Liver (tissue), 9 donors: ENCODE measurements around the gene SLC25A39. TPM values are rescaled to one million over a fixed set of nuclear protein-coding genes. Genes with fewer than 3 reads are reported as not detected.

ENCODE experiments used
- DNase-seq: peaks from one replicate; pipeline ENCODE4 v3.0.0-alpha.2; 2017; ENCODE audit warnings: low spot score
- H3K27ac ChIP-seq, 2 donors: one replicate each; pipeline ENCODE4 v1.7.0; 2013; ENCODE audit warnings: inconsistent platforms in 2 of 2, low read length in 2 of 2, control low read depth in 1 of 2, low read depth in 1 of 2, mild to moderate bottlenecking in 1 of 2
- H3K27me3 ChIP-seq, 4 donors: one replicate each; pipeline versions ENCODE4 v1.6.1 to v1.7.0; 2013; ENCODE audit warnings: low read length in 3 of 4, inconsistent platforms in 1 of 4, mild to moderate bottlenecking in 1 of 4, moderate library complexity in 1 of 4; ENCODE audit not compliant: control insufficient read depth in 4 of 4, insufficient read depth in 4 of 4
- H3K36me3 ChIP-seq, 4 donors: one replicate each; pipeline versions ENCODE4 v1.6.1 to v1.7.0; 2013; ENCODE audit warnings: low read length in 3 of 4, mild to moderate bottlenecking in 3 of 4, low read depth in 1 of 4, moderate library complexity in 1 of 4; ENCODE audit not compliant: control insufficient read depth in 4 of 4, insufficient read depth in 3 of 4
- H3K4me1 ChIP-seq, 4 donors: one replicate each; pipeline versions ENCODE4 v1.6.1 to v1.7.0; 2013; ENCODE audit warnings: low read length in 3 of 4, mild to moderate bottlenecking in 3 of 4, moderate library complexity in 1 of 4; ENCODE audit not compliant: control insufficient read depth in 4 of 4, insufficient read depth in 4 of 4
- H3K4me3 ChIP-seq, 3 donors: one replicate each; pipeline versions ENCODE4 v1.6.1 to v1.7.0; 2013; ENCODE audit warnings: low read length in 3 of 3, control low read depth in 1 of 3, low read depth in 1 of 3, mild to moderate bottlenecking in 1 of 3
- H3K9ac ChIP-seq, 2 donors: one replicate each; pipeline ENCODE4 v1.7.0; 2013; ENCODE audit warnings: low read length in 2 of 2, mild to moderate bottlenecking in 2 of 2, moderate library complexity in 2 of 2, control low read depth in 1 of 2, low read depth in 1 of 2
- H3K9me3 ChIP-seq, 4 donors: one replicate each; pipeline versions ENCODE4 v1.6.1 to v1.7.0; 2013; ENCODE audit warnings: low read length in 3 of 4; ENCODE audit not compliant: control insufficient read depth in 4 of 4
- FOXA1 ChIP-seq: IDR thresholded peaks from 2 replicates; pipeline ENCODE4 v1.6.1; 2016; ENCODE audit warnings: antibody characterized with exemption
- GABPA ChIP-seq, 2 donors: IDR thresholded peaks in 1 of 2; conservative IDR thresholded peaks in 1 of 2; 2 replicates each; pipeline ENCODE4 v1.6.1; 2016; ENCODE audit warnings: antibody characterized with exemption in 2 of 2, mild to moderate bottlenecking in 1 of 2, moderate library complexity in 1 of 2
- HNF4G ChIP-seq: IDR thresholded peaks from 2 replicates; pipeline ENCODE4 v1.6.1; 2016; ENCODE audit warnings: antibody characterized with exemption
- JUND ChIP-seq, 2 donors: IDR thresholded peaks; 2 replicates each; pipeline ENCODE4 v1.6.1; 2016; ENCODE audit warnings: antibody characterized with exemption in 2 of 2
- MAX ChIP-seq: IDR thresholded peaks from 2 replicates; pipeline ENCODE4 v1.6.1; 2016; ENCODE audit warnings: antibody characterized with exemption
- RAD21 ChIP-seq, 2 donors: IDR thresholded peaks; 2 replicates each; pipeline ENCODE4 v1.6.1; 2016; ENCODE audit warnings: antibody characterized with exemption in 2 of 2, mild to moderate bottlenecking in 2 of 2
- RXRA ChIP-seq, 2 donors: IDR thresholded peaks; 2 replicates each; pipeline ENCODE4 v1.6.1; 2017 to 2018; ENCODE audit warnings: antibody characterized with exemption in 2 of 2, mild to moderate bottlenecking in 1 of 2
- SP1 ChIP-seq: IDR thresholded peaks from 2 replicates; pipeline ENCODE4 v1.6.1; 2018; ENCODE audit warnings: antibody characterized with exemption, mild to moderate bottlenecking
- TAF1 ChIP-seq: conservative IDR thresholded peaks from 2 replicates; pipeline ENCODE4 v1.6.1; 2016; ENCODE audit warnings: antibody characterized with exemption, mild to moderate bottlenecking
- YY1 ChIP-seq: IDR thresholded peaks from 2 replicates; pipeline ENCODE4 v1.6.1; 2016; ENCODE audit warnings: antibody characterized with exemption, mild to moderate bottlenecking
- ZBTB33 ChIP-seq: IDR thresholded peaks from 2 replicates; pipeline ENCODE4 v1.6.1; 2016; ENCODE audit warnings: antibody characterized with exemption
- WGBS: extraction: QIAGEN DNeasy Blood & Tissue Kit; methylation state at CpG from one replicate; pipeline ENCODE4 v1.1.7; 2013; 5-methylcytosine and 5-hydroxymethylcytosine counted together
- polyA plus RNA-seq, 2 donors: library from polyadenylated mRNA; stranded (reverse) in 1 of 2; unstranded in 1 of 2; fragments of 200-250 nt in 1 of 2; fragments of >200 nt in 1 of 2; fragmentation: Nextera tagmentation in 1 of 2; extraction: Ambion mirVana in 1 of 2; gene quantifications; one replicate each; pipeline versions ENCODE4 v1.2.1 to v1.2.3, GENCODE V29; 2013 to 2015
- total RNA-seq, 2 donors: library from RNA; depleted of rRNA; stranded (reverse); fragments of >200 nt; gene quantifications; one replicate each; pipeline ENCODE4 v1.2.3, GENCODE V29; 2014
- TF ChIP-seq, protein P1 (sequence below): IDR thresholded peaks from 2 replicates; pipeline ENCODE4 v1.6.1; 2016; ENCODE audit warnings: antibody characterized with exemption
- TF ChIP-seq, protein P2 (sequence below): fragments of 150-350 bp; IDR thresholded peaks from 2 replicates; pipeline ENCODE4 v1.5.1; 2017; ENCODE audit warnings: improper control_type of control experiment, low read depth, low read length; ENCODE audit not compliant: missing input control
- donor health status: healthy.
- donor health status: healthy.
- donor health status: healthy.
- donor health status: healthy.
- donor health status: healthy.

Gene SLC25A39
- total and polyA plus RNA-seq, 4 donors, result 62.0 to 395 (median 83.8) TPM

- H3K9me3 ChIP-seq, result no peaks in the 10 kb centered on the region
- peaks cover 0 to 11% (median 5%) of the 10 kb centered on the region in 4 donors for H3K4me1 ChIP-seq
- peaks cover 0 to 6% (median 3%) of the 10 kb centered on the region in 4 donors for H3K27me3 ChIP-seq
- peaks cover 2 to 28% (median 10%) of the 10 kb centered on the region in 4 donors for H3K36me3 ChIP-seq
- peak; percentile 37 for DNase-seq
- WGBS, result 85% methylated on average over 15 of the region's 15 CpGs
- H3K27ac ChIP-seq, result no peak overlapping the region
- TF ChIP-seq GABPA (IDR thresholded peaks at IDR 0.05 in 1 of 2, conservative IDR thresholded peaks at IDR 0.05 in 1 of 2) (no peak), TAF1 (no peak), MAX (no peak), FOXA1 (no peak), JUND (IDR thresholded peaks at IDR 0.05) (no peak), RAD21 (IDR thresholded peaks at IDR 0.05) (no peak), HNF4G (no peak)
- TF ChIP-seq, protein P1, sequence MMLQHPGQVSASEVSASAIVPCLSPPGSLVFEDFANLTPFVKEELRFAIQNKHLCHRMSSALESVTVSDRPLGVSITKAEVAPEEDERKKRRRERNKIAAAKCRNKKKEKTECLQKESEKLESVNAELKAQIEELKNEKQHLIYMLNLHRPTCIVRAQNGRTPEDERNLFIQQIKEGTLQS, result no peak
- no peak overlapping the region for H3K4me3 ChIP-seq
- no peak overlapping the region for H3K9ac ChIP-seq
Measured at GRCh38 chr17:44318077-44318892, 6.3 kb downstream of the SLC25A39 start.

- peaks cover 0 to 6% (median 2%) of the 10 kb centered on the region in 4 donors for H3K4me1 ChIP-seq
- TF ChIP-seq ZBTB33, result no peak
- TF ChIP-seq SP1, result no peak
- TF ChIP-seq YY1, result no peak
- TF ChIP-seq HNF4G, result no peak
- TF ChIP-seq, protein P2, sequence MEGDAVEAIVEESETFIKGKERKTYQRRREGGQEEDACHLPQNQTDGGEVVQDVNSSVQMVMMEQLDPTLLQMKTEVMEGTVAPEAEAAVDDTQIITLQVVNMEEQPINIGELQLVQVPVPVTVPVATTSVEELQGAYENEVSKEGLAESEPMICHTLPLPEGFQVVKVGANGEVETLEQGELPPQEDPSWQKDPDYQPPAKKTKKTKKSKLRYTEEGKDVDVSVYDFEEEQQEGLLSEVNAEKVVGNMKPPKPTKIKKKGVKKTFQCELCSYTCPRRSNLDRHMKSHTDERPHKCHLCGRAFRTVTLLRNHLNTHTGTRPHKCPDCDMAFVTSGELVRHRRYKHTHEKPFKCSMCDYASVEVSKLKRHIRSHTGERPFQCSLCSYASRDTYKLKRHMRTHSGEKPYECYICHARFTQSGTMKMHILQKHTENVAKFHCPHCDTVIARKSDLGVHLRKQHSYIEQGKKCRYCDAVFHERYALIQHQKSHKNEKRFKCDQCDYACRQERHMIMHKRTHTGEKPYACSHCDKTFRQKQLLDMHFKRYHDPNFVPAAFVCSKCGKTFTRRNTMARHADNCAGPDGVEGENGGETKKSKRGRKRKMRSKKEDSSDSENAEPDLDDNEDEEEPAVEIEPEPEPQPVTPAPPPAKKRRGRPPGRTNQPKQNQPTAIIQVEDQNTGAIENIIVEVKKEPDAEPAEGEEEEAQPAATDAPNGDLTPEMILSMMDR, result no peak
- TF ChIP-seq RAD21 (IDR thresholded peaks at IDR 0.05), result no peak
- no peak for TF ChIP-seq RXRA (IDR thresholded peaks at IDR 0.05)
- TF ChIP-seq FOXA1, result no peak
- H3K9ac ChIP-seq, result no peak overlapping the region
- H3K4me3 ChIP-seq, result no peak overlapping the region
- H3K9me3 ChIP-seq, result no peaks in the 10 kb centered on the region
- no peak overlapping the region for H3K27ac ChIP-seq
- WGBS, result 88% methylated on average over 6 of the region's 6 CpGs
- H3K36me3 ChIP-seq, result peaks cover 2 to 28% (median 10%) of the 10 kb centered on the region in 4 donors
- peaks cover 0 to 6% (median 3%) of the 10 kb centered on the region in 4 donors for H3K27me3 ChIP-seq
- no peak for DNase-seq
Measured at GRCh38 chr17:44317545-44317944, 7.1 kb downstream of the SLC25A39 start.
